DND-41 (cell line): ENCODE measurements around the gene SLC14A1.

Experiments
- ATAC-seq: fragments of 200-7000 bp; cut with Tn5 transposase; 3 replicates; pipeline ENCODE4 v1.9.1; 2021; ENCODE audit warnings: low read depth; ENCODE audit not compliant: insufficient read depth
- DNase-seq: peaks from one replicate; pipeline ENCODE4 v3.0.0-alpha.2; 2020
- H2AFZ ChIP-seq: 2 replicates; pipeline ENCODE4 v1.6.0; 2012; ENCODE audit warnings: low read depth, low read length
- H3K27ac ChIP-seq: 2 replicates; pipeline ENCODE4 v1.5.1; 2012; ENCODE audit warnings: low read length, inconsistent platforms
- H3K27me3 ChIP-seq: fragments of 200-600 bp; sonication (generic); 2 replicates; pipeline ENCODE4 v1.6.0; 2012; ENCODE audit warnings: low read length, mild to moderate bottlenecking, inconsistent platforms; ENCODE audit not compliant: insufficient read depth, poor library complexity
- H3K36me3 ChIP-seq: 2 replicates; pipeline ENCODE4 v1.5.1; 2012; ENCODE audit warnings: low read length, inconsistent platforms; ENCODE audit not compliant: insufficient read depth
- H3K4me1 ChIP-seq: 2 replicates; pipeline ENCODE4 v1.5.1; 2012; ENCODE audit warnings: mild to moderate bottlenecking, low read length; ENCODE audit not compliant: insufficient read depth
- H3K4me2 ChIP-seq: 2 replicates; pipeline ENCODE4 v1.6.0; 2012; ENCODE audit warnings: mild to moderate bottlenecking, moderate library complexity, low read length, inconsistent platforms; ENCODE audit not compliant: insufficient read depth
- H3K4me3 ChIP-seq, 2 experiments: fragments of 200-600 bp in 1 of 2; shearing (Covaris generic) in 1 of 2; 2 replicates each; pipeline ENCODE4 v1.5.1; 2012 to 2016; ENCODE audit warnings: inconsistent platforms in 2 of 2, low read length in 2 of 2, mild to moderate bottlenecking in 2 of 2, low read depth in 1 of 2, moderate library complexity in 1 of 2
- H3K79me2 ChIP-seq: 2 replicates; pipeline ENCODE4 v1.6.0; 2012; ENCODE audit warnings: low read length, inconsistent platforms; ENCODE audit not compliant: insufficient read depth
- H3K9ac ChIP-seq: 2 replicates; pipeline ENCODE4 v1.6.0; 2012; ENCODE audit warnings: low read depth, mild to moderate bottlenecking, inconsistent platforms, low read length, moderate library complexity
- H3K9me3 ChIP-seq: 2 replicates; pipeline ENCODE4 v1.5.1; 2012; ENCODE audit warnings: low read length, moderate library complexity, mild to moderate bottlenecking, inconsistent platforms; ENCODE audit not compliant: insufficient read depth, severe bottlenecking
- H4K20me1 ChIP-seq: 2 replicates; pipeline ENCODE4 v1.6.0; 2012; ENCODE audit warnings: low read length; ENCODE audit not compliant: insufficient read depth
- EZH2 ChIP-seq: IDR thresholded peaks from 3 replicates; pipeline ENCODE4 v1.6.1; 2012; ENCODE audit warnings: borderline replicate concordance, low read depth, mild to moderate bottlenecking, moderate library complexity, low read length, inconsistent platforms; ENCODE audit not compliant: severe bottlenecking
- TF ChIP-seq, protein P1 (sequence below): IDR thresholded peaks from 2 replicates; pipeline ENCODE4 v1.5.1; 2012; ENCODE audit warnings: borderline replicate concordance, low read length, moderate library complexity, mild to moderate bottlenecking; ENCODE audit not compliant: poor library complexity, severe bottlenecking; ENCODE audit errors: extremely low read depth

SLC14A1 gene

DNA sequence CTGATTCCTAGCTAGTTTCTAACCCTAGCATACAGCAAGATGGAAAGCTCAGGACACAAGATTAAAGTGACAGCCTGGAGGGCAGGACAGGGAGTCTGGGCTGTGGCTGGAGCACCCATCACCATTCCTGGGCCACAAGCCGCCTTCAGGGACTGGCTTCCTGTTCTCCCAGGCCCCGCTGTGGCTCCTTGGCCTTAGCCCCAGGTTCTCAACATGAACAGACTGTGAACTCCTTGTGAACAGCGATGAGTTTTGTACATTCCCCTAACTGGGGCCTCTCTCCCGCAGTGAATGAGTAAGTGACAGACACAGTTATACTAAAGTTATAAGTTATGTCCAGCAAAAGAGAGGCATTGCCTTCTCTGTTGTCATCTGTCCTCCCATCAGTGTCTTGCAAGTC lies 35.9 kb upstream of the SLC14A1 start:
- Histone ChIP-seq H3K4me3 (peak overlapping the region in 1 of 2 experiments; percentile 58; a peak in 2 of 4 replicates), H3K79me2 (no peaks in the 10 kb centered on the region), H3K27me3 (no peaks in the 10 kb centered on the region), H3K27ac (peak overlapping the region; percentile 100), H4K20me1 (no peaks in the 10 kb centered on the region), H2AFZ (no peak overlapping the region), H3K9ac (peak overlapping the region; percentile 80), H3K4me1 (peaks cover 83% of the 10 kb centered on the region), H3K4me2 (peak overlapping the region; percentile 83), H3K9me3 (no peaks in the 10 kb centered on the region), H3K36me3 (no peaks in the 10 kb centered on the region)
- DNase-seq (peak; percentile 37), ATAC-seq (no peak)
- TF ChIP-seq, protein P1, sequence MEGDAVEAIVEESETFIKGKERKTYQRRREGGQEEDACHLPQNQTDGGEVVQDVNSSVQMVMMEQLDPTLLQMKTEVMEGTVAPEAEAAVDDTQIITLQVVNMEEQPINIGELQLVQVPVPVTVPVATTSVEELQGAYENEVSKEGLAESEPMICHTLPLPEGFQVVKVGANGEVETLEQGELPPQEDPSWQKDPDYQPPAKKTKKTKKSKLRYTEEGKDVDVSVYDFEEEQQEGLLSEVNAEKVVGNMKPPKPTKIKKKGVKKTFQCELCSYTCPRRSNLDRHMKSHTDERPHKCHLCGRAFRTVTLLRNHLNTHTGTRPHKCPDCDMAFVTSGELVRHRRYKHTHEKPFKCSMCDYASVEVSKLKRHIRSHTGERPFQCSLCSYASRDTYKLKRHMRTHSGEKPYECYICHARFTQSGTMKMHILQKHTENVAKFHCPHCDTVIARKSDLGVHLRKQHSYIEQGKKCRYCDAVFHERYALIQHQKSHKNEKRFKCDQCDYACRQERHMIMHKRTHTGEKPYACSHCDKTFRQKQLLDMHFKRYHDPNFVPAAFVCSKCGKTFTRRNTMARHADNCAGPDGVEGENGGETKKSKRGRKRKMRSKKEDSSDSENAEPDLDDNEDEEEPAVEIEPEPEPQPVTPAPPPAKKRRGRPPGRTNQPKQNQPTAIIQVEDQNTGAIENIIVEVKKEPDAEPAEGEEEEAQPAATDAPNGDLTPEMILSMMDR, result no peak
- TF ChIP-seq EZH2, result no peak

- DNase-seq (peak; percentile 82), ATAC-seq (peak; percentile 5; the same call in 1 of the 3 replicates)
- Histone ChIP-seq H3K79me2 (no peaks in the 10 kb centered on the region), H2AFZ (peak overlapping the region; percentile 9; the same call in 1 of the 2 replicates), H3K9ac (peak overlapping the region; percentile 80), H3K4me1 (peaks cover 80% of the 10 kb centered on the region), H4K20me1 (no peaks in the 10 kb centered on the region), H3K27me3 (no peaks in the 10 kb centered on the region), H3K4me2 (peak overlapping the region; percentile 83), H3K4me3 (peak overlapping the region in 1 of 2 experiments; percentile 58; a peak in 2 of 4 replicates), H3K36me3 (no peaks in the 10 kb centered on the region), H3K27ac (peak overlapping the region; percentile 100), H3K9me3 (no peaks in the 10 kb centered on the region)
- no peak for TF ChIP-seq EZH2
- TF ChIP-seq, protein P1, result peak; percentile 52
Measured at GRCh38 chr18:45688833-45689232, 35.1 kb upstream of the SLC14A1 start.

- H3K27ac ChIP-seq, result peak overlapping the region; percentile 100
- no peaks in the 10 kb centered on the region for H3K9me3 ChIP-seq
- H3K9ac ChIP-seq, result peak overlapping the region; percentile 80
- ATAC-seq (no peak), DNase-seq (peak; percentile 73)
- no peaks in the 10 kb centered on the region for H3K27me3 ChIP-seq
- peaks cover 74% of the 10 kb centered on the region for H3K4me1 ChIP-seq
- no peak for TF ChIP-seq EZH2
- TF ChIP-seq, protein P1, result no peak
- H3K4me3 ChIP-seq, result peak overlapping the region in 1 of 2 experiments; percentile 58; a peak in 1 of 4 replicates
- peak overlapping the region; percentile 83; the same call in 1 of the 2 replicates for H3K4me2 ChIP-seq
- no peaks in the 10 kb centered on the region for H3K36me3 ChIP-seq
- no peaks in the 10 kb centered on the region for H3K79me2 ChIP-seq
- H4K20me1 ChIP-seq, result no peaks in the 10 kb centered on the region
- H2AFZ ChIP-seq, result no peak overlapping the region
Measured at GRCh38 chr18:45689396-45689795, 34.6 kb upstream of the SLC14A1 start.
